ENCODE measurements around the gene NR1H4.

Gene NR1H4

DNA sequence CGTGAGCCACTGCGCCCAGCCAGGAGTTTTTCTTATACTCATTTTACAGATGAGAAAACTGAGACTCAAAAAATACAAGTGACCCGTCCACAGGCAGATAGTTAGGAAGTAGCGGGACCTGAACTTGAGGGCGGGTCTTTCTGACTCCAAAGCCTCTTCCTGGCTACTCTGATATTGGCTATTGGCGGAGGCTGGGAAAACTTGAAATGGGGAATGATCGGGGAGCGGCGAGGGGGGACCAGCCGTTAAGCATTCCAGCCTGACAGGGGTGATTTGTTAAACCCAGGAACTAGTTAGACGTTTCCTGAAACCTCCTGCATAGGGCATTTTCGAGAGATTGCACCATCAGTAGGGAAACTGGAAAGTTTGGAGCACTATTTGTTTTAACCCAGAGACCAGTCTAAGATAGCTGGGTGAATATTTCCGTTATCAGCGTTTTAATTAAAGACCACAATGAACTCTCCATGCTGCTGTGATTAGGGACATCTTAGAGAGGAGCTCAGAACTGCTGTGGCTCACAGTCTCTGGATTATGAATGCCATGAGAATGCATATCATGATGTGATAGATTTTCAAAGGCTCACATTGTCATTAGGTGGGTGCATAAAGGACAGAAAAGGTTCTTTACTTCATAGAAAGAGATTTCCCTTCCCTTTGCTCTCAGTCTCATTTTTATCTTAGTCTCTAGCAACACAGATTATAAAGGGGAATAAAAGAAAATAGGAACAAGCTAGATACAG, 2.5 kb downstream of the NR1H4 start:
- Histone ChIP-seq H4K20me1 (ENCODE audit: insufficient read depth, low read length) (no peaks in the 10 kb centered on the region), H3K4me3 (ENCODE audit: low read length) (no peak overlapping the region), H3K4me1 (ENCODE audit: low read length) (no peaks in the 10 kb centered on the region), H3K9me2 (replicated peaks; ENCODE audit: insufficient read depth, low read length) (no peaks in the 10 kb centered on the region), H3K9me3 (replicated peaks; ENCODE audit: insufficient read depth, low read length) (no peaks in the 10 kb centered on the region), H2AFZ (ENCODE audit: low read length) (no peak overlapping the region), H3F3A (ENCODE audit: insufficient read depth, low read length) (no peaks in the 10 kb centered on the region), H3K9ac (ENCODE audit: low read length) (no peak overlapping the region), H3K36me3 (replicated peaks; ENCODE audit: insufficient read depth, low read length) (no peaks in the 10 kb centered on the region), H3K4me2 (ENCODE audit: low read depth, low read length) (no peak overlapping the region), H3K27me3 (replicated peaks; ENCODE audit: insufficient read depth, low read length) (no peaks in the 10 kb centered on the region), H3K79me2 (ENCODE audit: low read length) (no peaks in the 10 kb centered on the region), H3K27ac (ENCODE audit: low read length) (no peak overlapping the region)
- no peak for DNase-seq
- TF ChIP-seq, protein P1, sequence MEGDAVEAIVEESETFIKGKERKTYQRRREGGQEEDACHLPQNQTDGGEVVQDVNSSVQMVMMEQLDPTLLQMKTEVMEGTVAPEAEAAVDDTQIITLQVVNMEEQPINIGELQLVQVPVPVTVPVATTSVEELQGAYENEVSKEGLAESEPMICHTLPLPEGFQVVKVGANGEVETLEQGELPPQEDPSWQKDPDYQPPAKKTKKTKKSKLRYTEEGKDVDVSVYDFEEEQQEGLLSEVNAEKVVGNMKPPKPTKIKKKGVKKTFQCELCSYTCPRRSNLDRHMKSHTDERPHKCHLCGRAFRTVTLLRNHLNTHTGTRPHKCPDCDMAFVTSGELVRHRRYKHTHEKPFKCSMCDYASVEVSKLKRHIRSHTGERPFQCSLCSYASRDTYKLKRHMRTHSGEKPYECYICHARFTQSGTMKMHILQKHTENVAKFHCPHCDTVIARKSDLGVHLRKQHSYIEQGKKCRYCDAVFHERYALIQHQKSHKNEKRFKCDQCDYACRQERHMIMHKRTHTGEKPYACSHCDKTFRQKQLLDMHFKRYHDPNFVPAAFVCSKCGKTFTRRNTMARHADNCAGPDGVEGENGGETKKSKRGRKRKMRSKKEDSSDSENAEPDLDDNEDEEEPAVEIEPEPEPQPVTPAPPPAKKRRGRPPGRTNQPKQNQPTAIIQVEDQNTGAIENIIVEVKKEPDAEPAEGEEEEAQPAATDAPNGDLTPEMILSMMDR (IDR thresholded peaks at IDR 0.05; ENCODE audit: low read length): no peak
- TF ChIP-seq EZH2 (optimal IDR thresholded peaks at IDR 0.05; ENCODE audit: low read depth, low read length): no peak
- TF ChIP-seq EZH2phosphoT487 (IDR thresholded peaks at IDR 0.05; ENCODE audit: low read length): no peak

DNA sequence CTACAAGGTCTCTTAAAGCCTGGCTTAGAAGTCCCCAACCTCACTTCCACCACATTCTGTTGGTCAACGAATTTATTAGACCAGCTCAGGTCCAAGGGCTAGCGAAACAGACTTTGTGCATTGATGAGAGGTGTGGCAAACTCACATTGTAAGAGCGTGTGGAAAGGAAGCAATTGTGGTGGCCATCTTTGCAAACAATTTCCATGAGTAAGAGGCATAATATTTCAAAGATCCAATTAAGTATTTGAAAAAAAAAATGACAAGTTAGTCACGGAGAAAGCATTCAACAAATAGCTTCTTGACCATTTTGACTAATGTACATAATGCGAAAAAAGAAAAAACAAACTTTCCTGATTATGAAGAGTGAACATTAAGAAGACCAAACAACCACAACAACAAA, 7.4 kb downstream of the NR1H4 start:
- Histone ChIP-seq H3K4me2 (ENCODE audit: low read depth, low read length) (no peak overlapping the region), H3K27ac (ENCODE audit: low read length) (no peak overlapping the region)
- no peak for DNase-seq

DNA sequence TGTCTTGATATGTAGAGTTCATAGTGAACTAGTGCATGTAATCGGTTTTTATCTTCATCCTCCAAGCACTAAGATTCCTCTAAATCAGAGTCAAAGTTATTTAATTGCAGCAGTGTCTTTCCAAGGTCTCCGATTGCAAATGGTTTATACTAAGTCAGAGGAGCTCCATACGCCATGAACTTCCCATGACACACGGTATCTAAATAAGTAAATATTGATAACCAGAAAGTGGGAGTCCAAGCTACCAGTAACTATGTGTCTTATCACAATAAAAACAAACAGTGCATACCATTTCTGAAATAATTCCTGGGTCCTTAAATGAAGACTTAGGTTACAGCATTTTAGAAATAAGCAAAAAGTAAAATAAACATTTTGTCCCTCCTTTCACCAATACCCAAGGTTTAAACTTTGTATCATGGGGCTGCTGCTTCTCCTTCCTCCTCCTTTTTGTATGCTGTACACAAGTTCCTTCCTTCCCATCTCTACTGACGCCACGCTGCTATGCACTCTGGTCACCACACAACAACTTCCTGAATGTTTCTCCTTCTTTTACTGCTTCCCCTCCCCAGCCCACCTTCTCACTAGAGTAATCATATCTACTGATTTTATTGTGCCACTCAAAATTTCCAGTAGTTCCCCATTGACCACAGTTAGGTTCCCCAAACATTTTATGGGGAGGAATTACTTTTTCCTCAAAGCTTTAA, 10.7 kb downstream of the NR1H4 start:
- Histone ChIP-seq H3K27me3 (replicated peaks; ENCODE audit: insufficient read depth, low read length) (no peaks in the 10 kb centered on the region), H3K4me2 (ENCODE audit: low read depth, low read length) (no peak overlapping the region)

More for the DNA sequence above, 7.4 kb downstream of the NR1H4 start:
- H3K79me2 ChIP-seq (ENCODE audit: low read length): no peaks in the 10 kb centered on the region
- H2AFZ ChIP-seq (ENCODE audit: low read length): no peak overlapping the region
- no peaks in the 10 kb centered on the region for H3F3A ChIP-seq (ENCODE audit: insufficient read depth, low read length)
- no peaks in the 10 kb centered on the region for H3K9me3 ChIP-seq (replicated peaks; ENCODE audit: insufficient read depth, low read length)
- H3K27me3 ChIP-seq (replicated peaks; ENCODE audit: insufficient read depth, low read length): no peaks in the 10 kb centered on the region
- H4K20me1 ChIP-seq (ENCODE audit: insufficient read depth, low read length): no peaks in the 10 kb centered on the region
- no peaks in the 10 kb centered on the region for H3K9me2 ChIP-seq (replicated peaks; ENCODE audit: insufficient read depth, low read length)
- H3K4me3 ChIP-seq (ENCODE audit: low read length): no peak overlapping the region
- TF ChIP-seq EZH2phosphoT487 (IDR thresholded peaks at IDR 0.05; ENCODE audit: low read length) (no peak), EZH2 (optimal IDR thresholded peaks at IDR 0.05; ENCODE audit: low read depth, low read length) (no peak)
- TF ChIP-seq, protein P1 (IDR thresholded peaks at IDR 0.05; ENCODE audit: low read length): no peak
- H3K9ac ChIP-seq (ENCODE audit: low read length): no peak overlapping the region
- H3K36me3 ChIP-seq (replicated peaks; ENCODE audit: insufficient read depth, low read length): no peaks in the 10 kb centered on the region
- H3K4me1 ChIP-seq (ENCODE audit: low read length): no peaks in the 10 kb centered on the region

More for the DNA sequence above, 10.7 kb downstream of the NR1H4 start:
- Histone ChIP-seq H3K9ac (ENCODE audit: low read length) (no peak overlapping the region), H3K9me3 (replicated peaks; ENCODE audit: insufficient read depth, low read length) (no peaks in the 10 kb centered on the region), H3K79me2 (ENCODE audit: low read length) (no peaks in the 10 kb centered on the region), H3K9me2 (replicated peaks; ENCODE audit: insufficient read depth, low read length) (no peaks in the 10 kb centered on the region), H4K20me1 (ENCODE audit: insufficient read depth, low read length) (no peaks in the 10 kb centered on the region), H3K4me1 (ENCODE audit: low read length) (no peaks in the 10 kb centered on the region), H3F3A (ENCODE audit: insufficient read depth, low read length) (no peaks in the 10 kb centered on the region), H3K27ac (ENCODE audit: low read length) (no peak overlapping the region), H3K36me3 (replicated peaks; ENCODE audit: insufficient read depth, low read length) (no peaks in the 10 kb centered on the region), H2AFZ (ENCODE audit: low read length) (no peak overlapping the region), H3K4me3 (ENCODE audit: low read length) (no peak overlapping the region)
- no peak for DNase-seq
- TF ChIP-seq, protein P1 (IDR thresholded peaks at IDR 0.05; ENCODE audit: low read length): no peak
- no peak for TF ChIP-seq EZH2 (optimal IDR thresholded peaks at IDR 0.05; ENCODE audit: low read depth, low read length)
- TF ChIP-seq EZH2phosphoT487 (IDR thresholded peaks at IDR 0.05; ENCODE audit: low read length): no peak
